GM23338 (cell line): ENCODE measurements around the gene IFNE. TPM values are rescaled to one million over a fixed set of nuclear protein-coding genes. Genes with fewer than 3 reads are reported as not detected.

Experiments used
- ATAC-seq: fragments of 200-7000 bp; cut with Tn5 transposase; 3 replicates; pipeline ENCODE4 v1.9.1; 2020
- DNase-seq: peaks from one replicate; pipeline ENCODE4 v3.0.0-alpha.2; 2015; ENCODE audit warnings: low spot score
- H2AFZ ChIP-seq: fragments of 200-600 bp; sonication (generic); 2 replicates; pipeline ENCODE4 v1.8.0; 2016; ENCODE audit warnings: antibody characterized with exemption, mild to moderate bottlenecking, moderate library complexity
- H3F3A ChIP-seq: fragments of 200-600 bp; sonication (generic); replicated peaks from 2 replicates; pipeline ENCODE4 v1.8.0; 2017; ENCODE audit warnings: antibody characterized with exemption, mixed run types, low read depth
- H3K27ac ChIP-seq: fragments of 200-600 bp; sonication (generic); 2 replicates; pipeline ENCODE4 v1.6.1; 2016; ENCODE audit warnings: low read depth
- H3K27me3 ChIP-seq: fragments of 200-600 bp; sonication (generic); 2 replicates; pipeline ENCODE4 v1.8.0; 2016; ENCODE audit warnings: mild to moderate bottlenecking, mixed run types, moderate library complexity; ENCODE audit not compliant: insufficient read depth
- H3K36me3 ChIP-seq: fragments of 200-600 bp; sonication (generic); 2 replicates; pipeline ENCODE4 v1.8.0; 2016; ENCODE audit warnings: mild to moderate bottlenecking; ENCODE audit not compliant: insufficient read depth
- H3K4me1 ChIP-seq: fragments of 200-600 bp; sonication (generic); 2 replicates; pipeline ENCODE4 v1.8.0; 2016; ENCODE audit warnings: mild to moderate bottlenecking, moderate library complexity; ENCODE audit not compliant: insufficient read depth
- H3K4me2 ChIP-seq: fragments of 200-600 bp; sonication (generic); 2 replicates; pipeline ENCODE4 v1.7.1; 2017; ENCODE audit warnings: mixed run types
- H3K4me3 ChIP-seq: fragments of 200-600 bp; sonication (generic); 2 replicates; pipeline ENCODE4 v1.6.1; 2016; ENCODE audit warnings: mixed run types
- H3K79me2 ChIP-seq: fragments of 200-600 bp; sonication (generic); replicated peaks from 2 replicates; pipeline ENCODE4 v1.8.0; 2017; ENCODE audit warnings: mild to moderate bottlenecking; ENCODE audit not compliant: insufficient read depth
- H3K9me2 ChIP-seq: fragments of 200-600 bp; sonication (generic); 2 replicates; pipeline ENCODE4 v1.8.0; 2017; ENCODE audit not compliant: insufficient read depth
- H4K20me1 ChIP-seq: fragments of 200-600 bp; sonication (generic); replicated peaks from 2 replicates; pipeline ENCODE4 v1.8.0; 2017; ENCODE audit warnings: mild to moderate bottlenecking; ENCODE audit not compliant: insufficient read depth
- H3K27ac Mint-ChIP-seq: 2 replicates; pipeline ENCODE4 v1.8.0; 2020; ENCODE audit warnings: inconsistent platforms, mild to moderate bottlenecking, moderate library complexity, mixed read lengths
- H3K27me3 Mint-ChIP-seq: 3 replicates; pipeline ENCODE4 v1.8.0; 2022; ENCODE audit warnings: low read depth, mild to moderate bottlenecking, moderate library complexity, mixed read lengths, inconsistent platforms; ENCODE audit not compliant: insufficient read depth, poor library complexity
- H3K36me3 Mint-ChIP-seq: 3 replicates; pipeline ENCODE4 v1.8.0; 2021; ENCODE audit warnings: low read depth, mild to moderate bottlenecking, inconsistent platforms, moderate library complexity, mixed read lengths
- H3K4me1 Mint-ChIP-seq: 3 replicates; pipeline ENCODE4 v1.8.0; 2020; ENCODE audit warnings: mild to moderate bottlenecking, inconsistent platforms, mixed read lengths
- H3K4me3 Mint-ChIP-seq: 3 replicates; pipeline ENCODE4 v1.8.0; 2021; ENCODE audit warnings: moderate library complexity, mild to moderate bottlenecking, inconsistent platforms, mixed read lengths
- H3K9me3 Mint-ChIP-seq: 3 replicates; pipeline ENCODE4 v1.8.0; 2020; ENCODE audit warnings: moderate library complexity, mild to moderate bottlenecking, inconsistent platforms, mixed read lengths
- CREB1 ChIP-seq: fragments of 250-450 bp; sonication (Bioruptor Pico); IDR thresholded peaks from 2 replicates; pipeline ENCODE4 v1.5.0; 2020; ENCODE audit warnings: low read depth, mild to moderate bottlenecking, moderate library complexity
- CTCF ChIP-seq, 2 experiments: fragments of 200-600 bp in 1 of 2; sonication (generic) in 1 of 2; conservative IDR thresholded peaks; 2 replicates each; pipeline versions ENCODE4 v1.5.1 to v1.6.1; 2016 to 2017; ENCODE audit warnings: antibody characterized with exemption in 2 of 2, low read depth in 2 of 2, mild to moderate bottlenecking in 2 of 2, moderate library complexity in 1 of 2
- EZH2 ChIP-seq: fragments of 200-600 bp; sonication (generic); IDR thresholded peaks from one replicate; pipeline ENCODE4 v1.8.0; 2017; ENCODE audit warnings: antibody characterized with exemption, mild to moderate bottlenecking, low read depth; ENCODE audit not compliant: unreplicated experiment
- EZH2phosphoT487 ChIP-seq: fragments of 200-600 bp; sonication (generic); IDR thresholded peaks from one replicate; pipeline ENCODE4 v1.8.1; 2018; ENCODE audit warnings: antibody characterized with exemption; ENCODE audit not compliant: unreplicated experiment
- JUNB ChIP-seq: IDR thresholded peaks from one replicate; pipeline ENCODE4 v1.6.1; 2016; ENCODE audit warnings: antibody characterized with exemption; ENCODE audit not compliant: unreplicated experiment
- ZNF114 ChIP-seq: fragments of 250-450 bp; sonication (Bioruptor Pico); IDR thresholded peaks from 2 replicates; pipeline ENCODE4 v1.5.0; 2020; ENCODE audit warnings: mild to moderate bottlenecking, moderate library complexity
- ZNF331 ChIP-seq: fragments of 250-450 bp; sonication (Bioruptor Pico); IDR thresholded peaks from 2 replicates; pipeline ENCODE4 v1.5.0; 2020; ENCODE audit warnings: low read depth, mild to moderate bottlenecking, moderate library complexity
- ZNF462 ChIP-seq: fragments of 250-450 bp; sonication (Bioruptor Pico); IDR thresholded peaks from 2 replicates; pipeline ENCODE4 v1.5.0; 2020; ENCODE audit warnings: mild to moderate bottlenecking, moderate library complexity
- polyA plus RNA-seq: library from polyadenylated mRNA; unstranded; fragments of >200 nt; fragmentation: Nextera tagmentation; extraction: Ambion mirVana; gene quantifications from 2 replicates; pipeline ENCODE4 v1.2.1, GENCODE V29; 2016
- total RNA-seq: library from RNA; depleted of rRNA; stranded (reverse); fragments of >200 nt; shearing (Covaris generic); gene quantifications from 2 replicates; pipeline ENCODE4 v1.2.3, GENCODE V29; 2014

Gene IFNE
- total and polyA plus RNA-seq, 2 experiments from 2014 or later, result 0.21 TPM; not detected in 1

DNA sequence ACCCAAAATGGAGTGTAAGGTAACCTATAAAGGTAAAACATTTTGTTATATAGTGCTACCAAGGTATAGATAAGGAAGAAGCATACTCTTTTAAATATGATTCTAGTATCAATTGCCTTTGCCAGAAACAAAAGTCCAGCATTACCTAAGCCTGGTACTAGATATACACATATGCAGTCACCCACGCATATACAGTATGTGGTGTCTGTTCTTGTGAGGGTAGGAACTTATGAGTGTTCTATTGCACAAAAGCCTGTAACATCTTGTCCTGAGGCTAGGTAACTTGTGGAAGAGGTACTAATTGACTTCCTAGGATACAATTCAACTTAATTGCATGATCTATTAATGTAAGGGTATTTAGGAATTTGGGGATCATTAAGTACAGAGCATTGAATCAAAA is 31.3 kb upstream of the IFNE start:
- peaks cover under 1% of the 10 kb centered on the region; the same call in 1 of the 2 replicates for H3K4me1 ChIP-seq
- H3K9me3 Mint-ChIP-seq, result no peaks in the 10 kb centered on the region
- DNase-seq (no peak), ATAC-seq (no peak)
- no peaks in the 10 kb centered on the region for H3F3A ChIP-seq
- TF ChIP-seq ZNF114 (CRISPR knock-in tag) (no peak), ZNF462 (CRISPR knock-in tag) (no peak), EZH2phosphoT487 (no peak), CREB1 (CRISPR knock-in tag) (no peak), CTCF (conservative IDR thresholded peaks at IDR 0.05; ENCODE audit: low read depth in 2 of 2) (no peak), JUNB (no peak), EZH2 (no peak), ZNF331 (CRISPR knock-in tag) (no peak)
- H3K9me2 ChIP-seq, result no peaks in the 10 kb centered on the region; the same call in 1 of the 2 replicates
- H3K27me3 ChIP-seq, result no peaks in the 10 kb centered on the region
- peaks cover 2% of the 10 kb centered on the region for H3K27me3 Mint-ChIP-seq
- H3K36me3 Mint-ChIP-seq, result no peaks in the 10 kb centered on the region
- no peaks in the 10 kb centered on the region for H3K4me1 Mint-ChIP-seq
- H3K36me3 ChIP-seq, result no peaks in the 10 kb centered on the region
- H3K4me3 Mint-ChIP-seq, result no peak overlapping the region
- peaks cover 5% of the 10 kb centered on the region; the same call in 1 of the 2 replicates for H3K79me2 ChIP-seq
- no peak overlapping the region for H3K27ac Mint-ChIP-seq
- no peaks in the 10 kb centered on the region; the same call in 1 of the 2 replicates for H4K20me1 ChIP-seq
- no peak overlapping the region for H3K27ac ChIP-seq
- no peak overlapping the region for H3K4me3 ChIP-seq
- H2AFZ ChIP-seq, result no peak overlapping the region
- no peak overlapping the region for H3K4me2 ChIP-seq
